Liver (tissue), 9 donors: ENCODE measurements around the gene ATXN7L3. TPM values are rescaled to one million over a fixed set of nuclear protein-coding genes. Genes with fewer than 3 reads are reported as not detected.
A peak's percentile ranks its signal among the peaks of the same experiment; 100 is the strongest.

Source experiments
- DNase-seq: peaks from one replicate; pipeline ENCODE4 v3.0.0-alpha.2; 2017; ENCODE audit warnings: low spot score
- H3K27ac ChIP-seq, 2 donors: one replicate each; pipeline ENCODE4 v1.7.0; 2013; ENCODE audit warnings: inconsistent platforms in 2 of 2, low read length in 2 of 2, control low read depth in 1 of 2, low read depth in 1 of 2, mild to moderate bottlenecking in 1 of 2
- H3K27me3 ChIP-seq, 4 donors: one replicate each; pipeline versions ENCODE4 v1.6.1 to v1.7.0; 2013; ENCODE audit warnings: low read length in 3 of 4, inconsistent platforms in 1 of 4, mild to moderate bottlenecking in 1 of 4, moderate library complexity in 1 of 4; ENCODE audit not compliant: control insufficient read depth in 4 of 4, insufficient read depth in 4 of 4
- H3K36me3 ChIP-seq, 4 donors: one replicate each; pipeline versions ENCODE4 v1.6.1 to v1.7.0; 2013; ENCODE audit warnings: low read length in 3 of 4, mild to moderate bottlenecking in 3 of 4, low read depth in 1 of 4, moderate library complexity in 1 of 4; ENCODE audit not compliant: control insufficient read depth in 4 of 4, insufficient read depth in 3 of 4
- H3K4me1 ChIP-seq, 4 donors: one replicate each; pipeline versions ENCODE4 v1.6.1 to v1.7.0; 2013; ENCODE audit warnings: low read length in 3 of 4, mild to moderate bottlenecking in 3 of 4, moderate library complexity in 1 of 4; ENCODE audit not compliant: control insufficient read depth in 4 of 4, insufficient read depth in 4 of 4
- H3K4me3 ChIP-seq, 3 donors: one replicate each; pipeline versions ENCODE4 v1.6.1 to v1.7.0; 2013; ENCODE audit warnings: low read length in 3 of 3, control low read depth in 1 of 3, low read depth in 1 of 3, mild to moderate bottlenecking in 1 of 3
- H3K9ac ChIP-seq, 2 donors: one replicate each; pipeline ENCODE4 v1.7.0; 2013; ENCODE audit warnings: low read length in 2 of 2, mild to moderate bottlenecking in 2 of 2, moderate library complexity in 2 of 2, control low read depth in 1 of 2, low read depth in 1 of 2
- H3K9me3 ChIP-seq, 4 donors: one replicate each; pipeline versions ENCODE4 v1.6.1 to v1.7.0; 2013; ENCODE audit warnings: low read length in 3 of 4; ENCODE audit not compliant: control insufficient read depth in 4 of 4
- ATF3 ChIP-seq: IDR thresholded peaks from 2 replicates; pipeline ENCODE4 v1.6.1; 2016; ENCODE audit warnings: antibody characterized with exemption
- CTCF ChIP-seq: fragments of 150-350 bp; IDR thresholded peaks from 2 replicates; pipeline ENCODE4 v1.5.1; 2017; ENCODE audit warnings: improper control_type of control experiment, low read depth, low read length; ENCODE audit not compliant: missing input control
- EGR1 ChIP-seq, 2 donors: IDR thresholded peaks; 2 replicates each; pipeline ENCODE4 v1.6.1; 2016 to 2018; ENCODE audit warnings: antibody characterized with exemption in 2 of 2, low read depth in 2 of 2
- FOXA1 ChIP-seq: IDR thresholded peaks from 2 replicates; pipeline ENCODE4 v1.6.1; 2016; ENCODE audit warnings: antibody characterized with exemption
- FOXA2 ChIP-seq: IDR thresholded peaks from 2 replicates; pipeline ENCODE4 v1.6.1; 2016; ENCODE audit warnings: antibody characterized with exemption
- GABPA ChIP-seq, 2 donors: IDR thresholded peaks in 1 of 2; conservative IDR thresholded peaks in 1 of 2; 2 replicates each; pipeline ENCODE4 v1.6.1; 2016; ENCODE audit warnings: antibody characterized with exemption in 2 of 2, mild to moderate bottlenecking in 1 of 2, moderate library complexity in 1 of 2
- HNF4A ChIP-seq, 2 donors: conservative IDR thresholded peaks; 2 replicates each; pipeline ENCODE4 v1.6.1; 2016; ENCODE audit warnings: antibody characterized with exemption in 2 of 2, mild to moderate bottlenecking in 2 of 2
- HNF4G ChIP-seq: IDR thresholded peaks from 2 replicates; pipeline ENCODE4 v1.6.1; 2016; ENCODE audit warnings: antibody characterized with exemption
- JUND ChIP-seq, 2 donors: IDR thresholded peaks; 2 replicates each; pipeline ENCODE4 v1.6.1; 2016; ENCODE audit warnings: antibody characterized with exemption in 2 of 2
- MAX ChIP-seq: IDR thresholded peaks from 2 replicates; pipeline ENCODE4 v1.6.1; 2016; ENCODE audit warnings: antibody characterized with exemption
- NR2F2 ChIP-seq: IDR thresholded peaks from 2 replicates; pipeline ENCODE4 v1.6.1; 2016; ENCODE audit warnings: antibody characterized with exemption
- RAD21 ChIP-seq, 2 donors: IDR thresholded peaks; 2 replicates each; pipeline ENCODE4 v1.6.1; 2016; ENCODE audit warnings: antibody characterized with exemption in 2 of 2, mild to moderate bottlenecking in 2 of 2
- REST ChIP-seq: IDR thresholded peaks from 2 replicates; pipeline ENCODE4 v1.6.1; 2016; ENCODE audit warnings: antibody characterized with exemption, mild to moderate bottlenecking
- RXRA ChIP-seq, 2 donors: IDR thresholded peaks; 2 replicates each; pipeline ENCODE4 v1.6.1; 2017 to 2018; ENCODE audit warnings: antibody characterized with exemption in 2 of 2, mild to moderate bottlenecking in 1 of 2
- SP1 ChIP-seq: IDR thresholded peaks from 2 replicates; pipeline ENCODE4 v1.6.1; 2018; ENCODE audit warnings: antibody characterized with exemption, mild to moderate bottlenecking
- TAF1 ChIP-seq: conservative IDR thresholded peaks from 2 replicates; pipeline ENCODE4 v1.6.1; 2016; ENCODE audit warnings: antibody characterized with exemption, mild to moderate bottlenecking
- YY1 ChIP-seq: IDR thresholded peaks from 2 replicates; pipeline ENCODE4 v1.6.1; 2016; ENCODE audit warnings: antibody characterized with exemption, mild to moderate bottlenecking
- ZBTB33 ChIP-seq: IDR thresholded peaks from 2 replicates; pipeline ENCODE4 v1.6.1; 2016; ENCODE audit warnings: antibody characterized with exemption
- WGBS: extraction: QIAGEN DNeasy Blood & Tissue Kit; methylation state at CpG from one replicate; pipeline ENCODE4 v1.1.7; 2013; 5-methylcytosine and 5-hydroxymethylcytosine counted together
- polyA plus RNA-seq, 2 donors: library from polyadenylated mRNA; stranded (reverse) in 1 of 2; unstranded in 1 of 2; fragments of 200-250 nt in 1 of 2; fragments of >200 nt in 1 of 2; fragmentation: Nextera tagmentation in 1 of 2; extraction: Ambion mirVana in 1 of 2; gene quantifications; one replicate each; pipeline versions ENCODE4 v1.2.1 to v1.2.3, GENCODE V29; 2013 to 2015
- total RNA-seq, 2 donors: library from RNA; depleted of rRNA; stranded (reverse); fragments of >200 nt; gene quantifications; one replicate each; pipeline ENCODE4 v1.2.3, GENCODE V29; 2014
- donor health status: healthy.
- donor health status: healthy.
- donor health status: healthy.
- donor health status: healthy.
- donor health status: healthy.

ATXN7L3 gene
- total and polyA plus RNA-seq, 4 donors: 5.1 to 20.9 (median 14.7) TPM

GRCh38 chr17:44186307-44187130 lies 13.2 kb downstream of the ATXN7L3 start, which contains the start of gene TMUB2 (continued):
- TF ChIP-seq CTCF: no peak
- TF ChIP-seq RAD21 (IDR thresholded peaks at IDR 0.05): peak; percentile 23 to 43
- TF ChIP-seq RXRA (IDR thresholded peaks at IDR 0.05): peak; percentile 56 to 66
- TF ChIP-seq EGR1 (IDR thresholded peaks at IDR 0.05; ENCODE audit: low read depth in 2 of 2): peak in 1 of 2 donors; percentile 75
- peak; percentile 27 for TF ChIP-seq NR2F2
- TF ChIP-seq GABPA (IDR thresholded peaks at IDR 0.05 in 1 of 2, conservative IDR thresholded peaks at IDR 0.05 in 1 of 2): peak; percentile 99
- peak; percentile 72 for TF ChIP-seq TAF1

- H3K4me3 ChIP-seq: no peak overlapping the region
- DNase-seq: no peak
- H3K9ac ChIP-seq: no peak overlapping the region
- 74% methylated on average over 8 of the region's 8 CpGs for WGBS
- peaks cover 0 to 10% (median 9%) of the 10 kb centered on the region in 4 donors for H3K36me3 ChIP-seq
- H3K9me3 ChIP-seq: no peaks in the 10 kb centered on the region
- H3K27me3 ChIP-seq: no peaks in the 10 kb centered on the region
- no peak overlapping the region for H3K27ac ChIP-seq
- peaks cover 7 to 35% (median 31%) of the 10 kb centered on the region in 4 donors for H3K4me1 ChIP-seq
- TF ChIP-seq YY1 (peak; percentile 4), SP1 (no peak)
Measured at GRCh38 chr17:44184212-44184810, 15.4 kb downstream of the ATXN7L3 start.

GRCh38 chr17:44183024-44183423 lies 16.7 kb downstream of the ATXN7L3 start:
- Histone ChIP-seq H3K4me3 (no peak overlapping the region), H3K27ac (no peak overlapping the region), H3K9ac (no peak overlapping the region), H3K36me3 (peaks cover 0 to 10% (median 8%) of the 10 kb centered on the region in 4 donors), H3K27me3 (no peaks in the 10 kb centered on the region), H3K4me1 (peaks cover 7 to 33% (median 26%) of the 10 kb centered on the region in 4 donors), H3K9me3 (no peaks in the 10 kb centered on the region)
- WGBS: 93% methylated on average over 2 of the region's 2 CpGs
- DNase-seq: no peak
- TF ChIP-seq HNF4G: no peak
- no peak for TF ChIP-seq FOXA1
- TF ChIP-seq ATF3: no peak
- TF ChIP-seq HNF4A (conservative IDR thresholded peaks at IDR 0.05): no peak
- no peak for TF ChIP-seq EGR1 (IDR thresholded peaks at IDR 0.05; ENCODE audit: low read depth in 2 of 2)
- TF ChIP-seq TAF1: no peak
- TF ChIP-seq CTCF: no peak
- TF ChIP-seq RXRA (IDR thresholded peaks at IDR 0.05): no peak
- TF ChIP-seq SP1: no peak
- no peak for TF ChIP-seq FOXA2
- TF ChIP-seq MAX: no peak
- no peak for TF ChIP-seq JUND (IDR thresholded peaks at IDR 0.05)
- no peak for TF ChIP-seq YY1
- no peak for TF ChIP-seq RAD21 (IDR thresholded peaks at IDR 0.05)
- no peak for TF ChIP-seq NR2F2
- no peak for TF ChIP-seq ZBTB33
- TF ChIP-seq REST: no peak
